ENCODE results near the gene HDAC2.
A peak's percentile ranks its signal among the peaks of the same experiment; 100 is the strongest.

Gene HDAC2

GRCh38 chr6:113976806-113977205, 5.9 kb upstream of the HDAC2 start:
- H3K4me3 ChIP-seq (ENCODE audit: low read length), result no peak overlapping the region
- TF ChIP-seq CTCF (IDR thresholded peaks at IDR 0.05; ENCODE audit: insufficient read depth, low read depth, low read length, missing control alignments), result no peak
- DNase-seq (ENCODE audit: low read depth), result no peak

GRCh38 chr6:113971741-113972140, 793 bp upstream of the HDAC2 start:
- H3K4me3 ChIP-seq (ENCODE audit: low read length), result peak overlapping the region; percentile 85
- DNase-seq (ENCODE audit: low read depth), result peak; percentile 9

GRCh38 chr6:113969888-113970804, 802 bp downstream of the HDAC2 start:
- peak; percentile 60 for DNase-seq (ENCODE audit: low read depth)
- no peak for TF ChIP-seq CTCF (IDR thresholded peaks at IDR 0.05; ENCODE audit: insufficient read depth, low read depth, low read length, missing control alignments)

More at GRCh38 chr6:113971741-113972140, 793 bp upstream of the HDAC2 start:
- no peak for TF ChIP-seq CTCF (IDR thresholded peaks at IDR 0.05; ENCODE audit: insufficient read depth, low read depth, low read length, missing control alignments)

DNA sequence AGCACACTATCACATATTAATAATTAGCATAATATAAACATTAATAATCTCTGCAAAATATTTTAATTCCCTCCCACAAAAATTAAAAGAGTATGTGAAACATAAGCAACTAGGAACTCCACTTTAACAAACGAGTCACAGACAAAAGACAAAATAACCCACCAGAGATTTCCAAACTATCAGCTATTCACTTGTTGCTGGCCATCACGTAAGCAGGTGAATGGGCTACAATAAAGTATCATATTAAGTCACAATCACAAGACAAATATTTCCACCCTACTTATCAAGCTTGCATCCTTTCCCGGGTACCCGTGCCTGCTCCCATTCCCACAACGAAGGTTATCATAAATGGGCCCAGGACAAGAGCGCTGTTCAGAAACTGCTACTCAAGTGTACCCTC, 2.5 kb downstream of the HDAC2 start:
- no peak for TF ChIP-seq CTCF (IDR thresholded peaks at IDR 0.05; ENCODE audit: insufficient read depth, low read depth, low read length, missing control alignments)
- H3K4me3 ChIP-seq (ENCODE audit: low read length), result peak overlapping the region; percentile 85
- no peak for DNase-seq (ENCODE audit: low read depth)

More at GRCh38 chr6:113969888-113970804, 802 bp downstream of the HDAC2 start:
- H3K4me3 ChIP-seq (ENCODE audit: low read length), result peak overlapping the region; percentile 85

- TF ChIP-seq CTCF (IDR thresholded peaks at IDR 0.05; ENCODE audit: insufficient read depth, low read depth, low read length, missing control alignments), result no peak
- DNase-seq (ENCODE audit: low read depth), result no peak
- H3K4me3 ChIP-seq (ENCODE audit: low read length), result no peak overlapping the region
These were observed 3.2 kb downstream of the HDAC2 start for GRCh38 chr6:113967777-113968176.

- DNase-seq (ENCODE audit: low read depth), result no peak
- no peak overlapping the region for H3K4me3 ChIP-seq (ENCODE audit: low read length)
- no peak for TF ChIP-seq CTCF (IDR thresholded peaks at IDR 0.05; ENCODE audit: insufficient read depth, low read depth, low read length, missing control alignments)
These were observed 10.2 kb downstream of the HDAC2 start for GRCh38 chr6:113960795-113961194.
